CD4-positive, alpha-beta memory T cell (primary cell): Measurements from ENCODE around the gene GAB2. TPM values are rescaled to one million over a fixed set of nuclear protein-coding genes. Genes with fewer than 3 reads are reported as not detected.
"Not testable (repeated sequence)": the region's sequence is repeated elsewhere in the genome, so short reads cannot be mapped to it uniquely, and the experiment has no call there.

ENCODE experiments used
- CTCF ChIA-PET: fragments of 350-600 bp; sonication (Branson Sonifier 250); formaldehyde crosslinking; loops from one replicate; lab custom pipeline; 2021; ENCODE audit warnings: inconsistent platforms; ENCODE audit not compliant: partially characterized antibody; lab: Charles Lee
- POLR2A ChIA-PET: fragments of 350-600 bp; sonication (Branson Sonifier 250); formaldehyde crosslinking; loops from one replicate; lab custom pipeline; 2021; ENCODE audit not compliant: partially characterized antibody; lab: Charles Lee
- DNase-seq, 5 donors: peaks; one replicate each; pipeline versions ENCODE4 v3.0.0 to v3.0.0-alpha.2; 2020 to 2022; ENCODE audit warnings: mixed read lengths in 1 of 5
- H3K27ac ChIP-seq: one replicate; pipeline ENCODE4 v1.7.0; 2013; ENCODE audit warnings: low read depth, low read length
- H3K27me3 ChIP-seq: 2 replicates; pipeline ENCODE4 v1.7.0; 2013; ENCODE audit warnings: mild to moderate bottlenecking, low read length, moderate library complexity; ENCODE audit not compliant: insufficient read depth
- H3K36me3 ChIP-seq: 2 replicates; pipeline ENCODE4 v1.7.0; 2013; ENCODE audit warnings: mild to moderate bottlenecking, low read length, moderate library complexity; ENCODE audit not compliant: insufficient read depth
- H3K4me1 ChIP-seq: 2 replicates; pipeline ENCODE4 v1.7.0; 2013; ENCODE audit warnings: mild to moderate bottlenecking, low read length, moderate library complexity; ENCODE audit not compliant: insufficient read depth
- H3K4me3 ChIP-seq, 2 donors: one replicate each; pipeline ENCODE4 v1.7.0; 2013; ENCODE audit warnings: low read length in 2 of 2, mild to moderate bottlenecking in 1 of 2
- H3K9me3 ChIP-seq, 2 donors: one replicate each; pipeline ENCODE4 v1.7.0; 2013; ENCODE audit warnings: low read length in 2 of 2, control low read depth in 1 of 2; ENCODE audit not compliant: control insufficient read depth in 1 of 2
- H3K27ac Mint-ChIP-seq, 7 donors: one replicate each; pipeline ENCODE4 v1.8.0; 2020 to 2021; ENCODE audit warnings: mixed read lengths in 7 of 7, mild to moderate bottlenecking in 6 of 7, inconsistent platforms in 3 of 7, moderate library complexity in 3 of 7
- H3K27me3 Mint-ChIP-seq, 2 donors: one replicate each; pipeline ENCODE4 v1.8.0; 2020 to 2021; ENCODE audit warnings: mixed read lengths in 2 of 2
- H3K36me3 Mint-ChIP-seq, 2 donors: one replicate each; pipeline ENCODE4 v1.8.0; 2020 to 2021; ENCODE audit warnings: mixed read lengths in 2 of 2, inconsistent platforms in 1 of 2, mild to moderate bottlenecking in 1 of 2
- H3K4me1 Mint-ChIP-seq, 4 donors: one replicate each; pipeline ENCODE4 v1.8.0; 2020 to 2021; ENCODE audit warnings: mixed read lengths in 4 of 4, mild to moderate bottlenecking in 1 of 4
- H3K4me3 Mint-ChIP-seq, 8 donors: one replicate each; pipeline ENCODE4 v1.8.0; 2020 to 2021; ENCODE audit warnings: mixed read lengths in 8 of 8, mild to moderate bottlenecking in 7 of 8, moderate library complexity in 6 of 8, inconsistent platforms in 3 of 8
- H3K9me3 Mint-ChIP-seq, 8 donors: one replicate each; pipeline ENCODE4 v1.8.0; 2020 to 2021; ENCODE audit warnings: mixed read lengths in 8 of 8, mild to moderate bottlenecking in 5 of 8, inconsistent platforms in 3 of 8, moderate library complexity in 1 of 8
- intact Hi-C: fragments of 100-400 bp; cut with micrococcal nuclease; formaldehyde crosslinking; loops from one replicate; pipeline ENCODE4 v1.15.1; 2023
- polyA plus RNA-seq, 2 donors: library from polyadenylated mRNA; unstranded; fragments of 300-500 nt; fragmentation: Illumina TruSeq; gene quantifications; one replicate each; pipeline ENCODE4 v1.2.3, GENCODE V29; 2021
- total RNA-seq, 2 experiments: library from RNA; stranded (reverse); gene quantifications; one replicate each; pipeline ENCODE4 v1.2.3, GENCODE V29; 2021

GAB2 gene
- total and polyA plus RNA-seq, 4 experiments from 2014 or later: 0.05 to 6.7 (median 3.1) TPM

DNA sequence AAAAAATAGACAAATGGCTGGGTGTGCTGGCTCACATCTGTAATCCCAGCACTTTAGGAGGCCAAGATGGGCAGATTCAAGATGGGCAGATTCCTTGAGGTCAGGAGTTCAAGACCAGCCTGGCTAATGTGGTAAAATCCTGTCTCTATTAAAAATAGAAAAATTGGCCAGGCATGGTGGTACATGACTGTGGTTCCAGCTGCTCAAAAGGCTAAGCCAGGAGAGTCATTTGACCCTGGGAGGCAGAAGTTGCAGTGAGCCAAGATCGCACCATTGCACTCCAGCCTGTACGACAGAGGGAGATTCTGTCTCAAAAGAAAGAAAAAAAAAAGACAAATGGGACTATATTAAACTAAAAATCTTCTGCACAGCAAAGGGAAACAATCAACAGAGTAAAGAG lies 173.5 kb downstream of the GAB2 start:
- no peak for DNase-seq
- H3K36me3 ChIP-seq: no peaks in the 10 kb centered on the region
- no peak overlapping the region for H3K4me3 ChIP-seq
- no peak overlapping the region for H3K27ac ChIP-seq
- peaks cover 0 to 4% of the 10 kb centered on the region in 2 donors for H3K9me3 ChIP-seq
- no peaks in the 10 kb centered on the region for H3K27me3 Mint-ChIP-seq
- ChIA-PET CTCF (no interaction called here), POLR2A (no interaction called here)
- intact Hi-C loops: no loop called here
- no peak overlapping the region for H3K4me3 Mint-ChIP-seq
- peaks cover 0 to 3% (median 0%) of the 10 kb centered on the region in 4 donors for H3K4me1 Mint-ChIP-seq
- no peaks in the 10 kb centered on the region for H3K27me3 ChIP-seq
- H3K36me3 Mint-ChIP-seq: peaks cover 1 to 21% of the 10 kb centered on the region in 2 donors
- no peaks in the 10 kb centered on the region for H3K4me1 ChIP-seq
- H3K9me3 Mint-ChIP-seq: peaks cover 0 to 43% (median 21%) of the 10 kb centered on the region in 8 donors
- no peak overlapping the region for H3K27ac Mint-ChIP-seq

DNA sequence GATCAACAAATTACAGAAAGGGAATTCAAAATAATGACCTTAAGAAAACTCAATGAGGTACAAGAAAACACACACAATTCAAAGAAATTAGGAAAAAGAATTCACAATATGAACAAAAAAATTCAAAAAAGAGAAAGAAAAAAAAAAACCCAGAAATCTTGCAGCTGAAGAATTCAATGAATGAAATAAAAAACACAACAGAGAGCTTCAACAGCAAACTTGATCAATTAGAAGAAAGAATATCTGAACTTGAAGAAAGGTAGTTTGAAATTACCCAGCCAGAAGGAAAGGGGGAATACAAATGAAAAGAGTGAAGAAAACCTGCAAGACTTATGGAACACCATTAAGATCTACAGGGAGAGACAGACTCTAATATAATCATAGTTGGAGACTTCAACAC lies 176.1 kb downstream of the GAB2 start:
- ChIA-PET POLR2A (no interaction called here), CTCF (no interaction called here)
- Mint-ChIP-seq H3K4me3 (no peak overlapping the region), H3K27me3 (no peaks in the 10 kb centered on the region), H3K4me1 (peaks cover 0 to 3% (median 0%) of the 10 kb centered on the region in 4 donors), H3K36me3 (peaks cover 3 to 36% of the 10 kb centered on the region in 2 donors), H3K9me3 (peaks cover 0 to 43% (median 21%) of the 10 kb centered on the region in 8 donors), H3K27ac (no peak overlapping the region)
- Histone ChIP-seq H3K4me3 (no peak overlapping the region), H3K27ac (no peak overlapping the region), H3K27me3 (no peaks in the 10 kb centered on the region), H3K9me3 (peaks cover 0 to 4% of the 10 kb centered on the region in 2 donors), H3K4me1 (no peaks in the 10 kb centered on the region), H3K36me3 (no peaks in the 10 kb centered on the region)
- intact Hi-C loops: no loop called here
- no peak for DNase-seq

GRCh38 chr11:78239781-78240180 lies 177.8 kb downstream of the GAB2 start:
- DNase-seq: no peak
- Histone ChIP-seq H3K9me3 (peaks cover 0 to 4% of the 10 kb centered on the region in 2 donors), H3K27me3 (no peaks in the 10 kb centered on the region), H3K4me1 (no peaks in the 10 kb centered on the region), H3K36me3 (no peaks in the 10 kb centered on the region), H3K27ac (no peak overlapping the region), H3K4me3 (no peak overlapping the region)
- ChIA-PET POLR2A (no interaction called here), CTCF (interaction anchor here (1.5 kb wide), 1 partner anchor 78 kb away, joined by 3 read pairs; no protein-coding TSS in a partner anchor)
- H3K27ac Mint-ChIP-seq: no peak overlapping the region
- peaks cover 9 to 42% of the 10 kb centered on the region in 2 donors for H3K36me3 Mint-ChIP-seq
- intact Hi-C loops: no loop called here
- no peak overlapping the region for H3K4me3 Mint-ChIP-seq
- peaks cover 0 to 3% (median 0%) of the 10 kb centered on the region in 4 donors for H3K4me1 Mint-ChIP-seq
- H3K9me3 Mint-ChIP-seq: peaks cover 0 to 35% (median 21%) of the 10 kb centered on the region in 8 donors
- no peaks in the 10 kb centered on the region for H3K27me3 Mint-ChIP-seq

DNA sequence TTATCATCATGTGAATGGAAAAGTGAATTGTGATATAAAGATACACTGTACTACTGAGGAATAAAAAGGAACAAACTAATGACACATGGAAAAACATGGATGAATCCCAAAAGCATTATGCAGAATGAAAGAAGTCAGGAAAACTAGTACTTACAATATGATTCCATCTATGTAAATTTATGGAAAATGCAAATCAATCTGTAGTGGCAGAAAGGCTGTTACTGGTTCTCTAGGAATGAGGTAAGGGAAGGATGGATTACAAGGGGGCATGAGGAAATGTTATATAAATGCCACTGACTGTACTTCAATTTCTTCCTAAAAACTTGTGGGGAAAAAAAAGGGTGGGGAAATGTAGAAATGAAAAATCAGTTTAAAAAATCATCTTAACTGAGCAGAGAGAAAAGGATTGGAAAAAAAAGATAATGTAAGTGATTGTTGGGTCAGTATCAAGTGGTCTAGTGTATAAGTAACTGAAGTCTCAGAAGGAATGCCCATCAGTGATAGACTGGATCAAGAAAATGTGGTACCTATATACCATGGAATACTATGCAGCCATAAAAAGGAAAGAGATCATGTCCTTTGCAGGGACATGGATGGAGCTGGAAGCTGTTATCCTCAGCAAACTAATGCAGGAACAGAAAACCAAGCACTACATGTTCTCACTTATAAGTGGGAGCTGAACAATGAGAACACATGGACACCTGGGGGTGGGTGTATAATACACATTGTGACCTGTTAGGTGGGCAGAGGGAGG lies 180.2 kb downstream of the GAB2 start:
- Histone ChIP-seq H3K4me1 (no peaks in the 10 kb centered on the region), H3K27me3 (no peaks in the 10 kb centered on the region), H3K9me3 (peaks cover 0 to 4% of the 10 kb centered on the region in 2 donors), H3K4me3 (no peak overlapping the region), H3K36me3 (no peaks in the 10 kb centered on the region), H3K27ac (no peak overlapping the region)
- CTCF ChIA-PET: no interaction called here
- H3K9me3 Mint-ChIP-seq: peaks cover 0 to 30% (median 18%) of the 10 kb centered on the region in 8 donors
- H3K36me3 Mint-ChIP-seq: peaks cover 9 to 40% of the 10 kb centered on the region in 2 donors
- no peak overlapping the region for H3K4me3 Mint-ChIP-seq
- no peaks in the 10 kb centered on the region for H3K4me1 Mint-ChIP-seq
- POLR2A ChIA-PET: no interaction called here
- no peaks in the 10 kb centered on the region for H3K27me3 Mint-ChIP-seq
- H3K27ac Mint-ChIP-seq: no peak overlapping the region
- intact Hi-C loops: no loop called here
- DNase-seq: no peak

- H3K4me3 ChIP-seq: no peak overlapping the region
- ChIA-PET POLR2A (no interaction called here), CTCF (no interaction called here)
- H3K27ac ChIP-seq: no peak overlapping the region
- H3K4me1 ChIP-seq: no peaks in the 10 kb centered on the region
- Mint-ChIP-seq H3K36me3 (peaks cover 9 to 26% of the 10 kb centered on the region in 2 donors), H3K4me3 (no peak overlapping the region), H3K9me3 (peaks cover 0 to 6% (median 1%) of the 10 kb centered on the region in 8 donors), H3K27ac (no peak overlapping the region), H3K27me3 (no peaks in the 10 kb centered on the region), H3K4me1 (peaks cover 3 to 8% (median 5%) of the 10 kb centered on the region in 4 donors)
- intact Hi-C loops: no loop called here
- no peaks in the 10 kb centered on the region for H3K9me3 ChIP-seq
- no peaks in the 10 kb centered on the region for H3K27me3 ChIP-seq
- H3K36me3 ChIP-seq: no peaks in the 10 kb centered on the region
- no peak for DNase-seq
Observed at GRCh38 chr11:78234006-78234405, 183.6 kb downstream of the GAB2 start.

- H3K27ac ChIP-seq, intact Hi-C loops, H3K36me3 ChIP-seq, H3K4me1 ChIP-seq, H3K9me3 ChIP-seq, H3K27me3 ChIP-seq, POLR2A ChIA-PET, H3K4me3 ChIP-seq, H3K27ac Mint-ChIP-seq, H3K4me1 Mint-ChIP-seq, H3K4me3 Mint-ChIP-seq, H3K27me3 Mint-ChIP-seq, H3K9me3 Mint-ChIP-seq, DNase-seq: not testable (repeated sequence)
- H3K36me3 Mint-ChIP-seq: peaks cover 9 to 21% of the 10 kb centered on the region in 2 donors
- CTCF ChIA-PET: interaction anchor here (0.7 kb wide), 1 partner anchor 42 kb away, joined by 3 read pairs; no protein-coding TSS in a partner anchor
Observed at GRCh38 chr11:78233046-78233445, 184.6 kb downstream of the GAB2 start.

- Histone ChIP-seq H3K9me3 (no peaks in the 10 kb centered on the region), H3K36me3 (no peaks in the 10 kb centered on the region), H3K27me3 (no peaks in the 10 kb centered on the region), H3K27ac (no peak overlapping the region), H3K4me3 (no peak overlapping the region), H3K4me1 (no peaks in the 10 kb centered on the region)
- H3K9me3 Mint-ChIP-seq: peaks cover 0 to under 1% (median 0%) of the 10 kb centered on the region in 8 donors
- DNase-seq: no peak
- peaks cover 3 to 8% (median 5%) of the 10 kb centered on the region in 4 donors for H3K4me1 Mint-ChIP-seq
- H3K27ac Mint-ChIP-seq: no peak overlapping the region
- ChIA-PET CTCF (no interaction called here), POLR2A (no interaction called here)
- no peak overlapping the region for H3K4me3 Mint-ChIP-seq
- H3K36me3 Mint-ChIP-seq: peaks cover 9 to 11% of the 10 kb centered on the region in 2 donors
- intact Hi-C loops: no loop called here
- no peaks in the 10 kb centered on the region for H3K27me3 Mint-ChIP-seq
Observed at GRCh38 chr11:78231962-78232501, 185.6 kb downstream of the GAB2 start.
